ENCODE data around the gene CROCC2.

The CROCC2 gene

GRCh38 chr2:241015439-241015838 lies 109.3 kb downstream of the CROCC2 start:
- no peak for DNase-seq (ENCODE audit: low read depth)

GRCh38 chr2:241017228-241017940 lies 111.2 kb downstream of the CROCC2 start:
- DNase-seq (ENCODE audit: low read depth): no peak

- DNase-seq (ENCODE audit: low read depth): no peak
These were observed 112.1 kb downstream of the CROCC2 start for GRCh38 chr2:241018051-241018891.

GRCh38 chr2:241019441-241020139 lies 113.5 kb downstream of the CROCC2 start:
- no peak for DNase-seq (ENCODE audit: low read depth)

GRCh38 chr2:241020201-241020600 lies 114.1 kb downstream of the CROCC2 start:
- no peak for DNase-seq (ENCODE audit: low read depth)

- no peak for DNase-seq (ENCODE audit: low read depth)
These were observed 114.6 kb downstream of the CROCC2 start for GRCh38 chr2:241020629-241021190.

GRCh38 chr2:241025639-241026038 lies 119.5 kb downstream of the CROCC2 start:
- DNase-seq (ENCODE audit: low read depth): no peak

GRCh38 chr2:241029599-241030332 lies 123.6 kb downstream of the CROCC2 start:
- DNase-seq (ENCODE audit: low read depth): no peak

GRCh38 chr2:241030333-241030680 lies 124.2 kb downstream of the CROCC2 start:
- no peak for DNase-seq (ENCODE audit: low read depth)

- no peak for DNase-seq (ENCODE audit: low read depth)
These were observed 124.7 kb downstream of the CROCC2 start for GRCh38 chr2:241030883-241031282.

- DNase-seq (ENCODE audit: low read depth): no peak
These were observed 125.5 kb downstream of the CROCC2 start for GRCh38 chr2:241031436-241032165.

GRCh38 chr2:241033336-241033987 lies 127.3 kb downstream of the CROCC2 start:
- no peak for DNase-seq (ENCODE audit: low read depth)

- no peak for DNase-seq (ENCODE audit: low read depth)
These were observed 127.9 kb downstream of the CROCC2 start for GRCh38 chr2:241033994-241034393.

- no peak for DNase-seq (ENCODE audit: low read depth)
These were observed 128.5 kb downstream of the CROCC2 start for GRCh38 chr2:241034490-241035141.

GRCh38 chr2:241035142-241035817 lies 129.1 kb downstream of the CROCC2 start:
- no peak for DNase-seq (ENCODE audit: low read depth)

- DNase-seq (ENCODE audit: low read depth): no peak
These were observed 129.8 kb downstream of the CROCC2 start for GRCh38 chr2:241035818-241036396.

GRCh38 chr2:241036397-241036963 lies 130.3 kb downstream of the CROCC2 start:
- DNase-seq (ENCODE audit: low read depth): no peak

- DNase-seq (ENCODE audit: low read depth): no peak
These were observed 130.9 kb downstream of the CROCC2 start for GRCh38 chr2:241036964-241037421.

GRCh38 chr2:241037498-241037897 lies 131.4 kb downstream of the CROCC2 start:
- DNase-seq (ENCODE audit: low read depth): no peak
